ENCODE data around the gene KIF16B. TPM values are rescaled to one million over a fixed set of nuclear protein-coding genes. Genes with fewer than 3 reads are reported as not detected.

The KIF16B gene
- total RNA-seq, 1 donor from 2014 or later: 9.1 TPM

DNA sequence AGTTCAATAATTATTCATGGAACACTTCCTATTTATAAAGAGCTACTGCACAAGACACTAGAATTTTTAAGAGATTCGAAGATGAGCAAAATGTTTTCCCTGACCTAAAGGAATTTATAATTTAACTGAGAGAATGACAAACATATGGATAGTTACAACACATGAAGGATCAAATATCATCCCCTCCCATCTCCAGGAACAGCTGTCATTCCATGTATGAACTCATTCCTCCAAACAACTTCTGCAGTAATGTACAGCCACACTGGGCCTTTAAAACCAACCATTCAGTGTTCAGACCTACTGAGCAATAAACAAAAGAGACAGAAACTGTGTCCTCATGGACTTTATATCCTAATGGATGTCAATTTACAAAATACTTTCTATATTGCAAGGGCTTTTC is 87.8 kb downstream of the KIF16B start:
- POLR2A ChIA-PET: no interaction called here
- no peak overlapping the region for H3K27ac Mint-ChIP-seq
- peaks cover 8% of the 10 kb centered on the region for H3K36me3 Mint-ChIP-seq (ENCODE audit: low read depth)
- intact Hi-C loops (cut with micrococcal nuclease): no loop called here
- no peak for DNase-seq
- no peak overlapping the region for H3K4me3 Mint-ChIP-seq
- TF ChIP-seq, protein P1, sequence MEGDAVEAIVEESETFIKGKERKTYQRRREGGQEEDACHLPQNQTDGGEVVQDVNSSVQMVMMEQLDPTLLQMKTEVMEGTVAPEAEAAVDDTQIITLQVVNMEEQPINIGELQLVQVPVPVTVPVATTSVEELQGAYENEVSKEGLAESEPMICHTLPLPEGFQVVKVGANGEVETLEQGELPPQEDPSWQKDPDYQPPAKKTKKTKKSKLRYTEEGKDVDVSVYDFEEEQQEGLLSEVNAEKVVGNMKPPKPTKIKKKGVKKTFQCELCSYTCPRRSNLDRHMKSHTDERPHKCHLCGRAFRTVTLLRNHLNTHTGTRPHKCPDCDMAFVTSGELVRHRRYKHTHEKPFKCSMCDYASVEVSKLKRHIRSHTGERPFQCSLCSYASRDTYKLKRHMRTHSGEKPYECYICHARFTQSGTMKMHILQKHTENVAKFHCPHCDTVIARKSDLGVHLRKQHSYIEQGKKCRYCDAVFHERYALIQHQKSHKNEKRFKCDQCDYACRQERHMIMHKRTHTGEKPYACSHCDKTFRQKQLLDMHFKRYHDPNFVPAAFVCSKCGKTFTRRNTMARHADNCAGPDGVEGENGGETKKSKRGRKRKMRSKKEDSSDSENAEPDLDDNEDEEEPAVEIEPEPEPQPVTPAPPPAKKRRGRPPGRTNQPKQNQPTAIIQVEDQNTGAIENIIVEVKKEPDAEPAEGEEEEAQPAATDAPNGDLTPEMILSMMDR (IDR thresholded peaks at IDR 0.05): no peak
- H3K27me3 Mint-ChIP-seq: no peaks in the 10 kb centered on the region
- CTCF ChIA-PET: interaction anchor here (1.5 kb wide), 1 partner anchor 9 kb away, joined by 9 read pairs; no protein-coding TSS in a partner anchor
- ATAC-seq (ENCODE audit: low read depth): no peak
- no peaks in the 10 kb centered on the region for H3K9me3 Mint-ChIP-seq
- peaks cover under 1% of the 10 kb centered on the region for H3K4me1 Mint-ChIP-seq

DNA sequence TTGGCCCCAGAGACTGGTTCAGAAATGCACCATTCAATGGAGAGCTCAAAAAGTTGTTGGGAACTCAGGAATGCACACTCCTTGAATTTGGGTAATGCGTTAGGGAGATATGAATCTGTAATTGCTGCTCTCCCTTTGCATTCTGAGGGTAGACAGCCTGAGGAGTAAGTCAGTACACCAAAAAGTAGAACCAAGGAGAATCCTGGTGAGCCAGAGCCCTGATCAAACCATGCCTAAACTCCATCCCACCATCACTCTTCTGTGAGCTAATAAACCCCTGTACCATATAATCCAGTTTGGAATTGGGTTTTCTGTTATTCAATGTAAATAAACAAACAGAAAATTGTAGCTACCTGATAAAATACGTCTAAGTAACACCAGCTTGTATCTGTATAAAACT is 90.2 kb downstream of the KIF16B start:
- DNase-seq: no peak
- H3K27ac Mint-ChIP-seq: no peak overlapping the region
- ChIA-PET POLR2A (no interaction called here), CTCF (interaction anchor here (1.1 kb wide), 2 partner anchors 11 to 1861 kb away, joined by 3 read pairs; no protein-coding TSS in a partner anchor)
- no peaks in the 10 kb centered on the region for H3K9me3 Mint-ChIP-seq
- peaks cover 5% of the 10 kb centered on the region for H3K4me1 Mint-ChIP-seq
- TF ChIP-seq, protein P1 (IDR thresholded peaks at IDR 0.05): no peak
- H3K4me3 Mint-ChIP-seq: no peak overlapping the region
- H3K27me3 Mint-ChIP-seq: no peaks in the 10 kb centered on the region
- no peak for ATAC-seq (ENCODE audit: low read depth)
- intact Hi-C loops (cut with micrococcal nuclease): no loop called here
- H3K36me3 Mint-ChIP-seq (ENCODE audit: low read depth): peaks cover 8% of the 10 kb centered on the region

DNA sequence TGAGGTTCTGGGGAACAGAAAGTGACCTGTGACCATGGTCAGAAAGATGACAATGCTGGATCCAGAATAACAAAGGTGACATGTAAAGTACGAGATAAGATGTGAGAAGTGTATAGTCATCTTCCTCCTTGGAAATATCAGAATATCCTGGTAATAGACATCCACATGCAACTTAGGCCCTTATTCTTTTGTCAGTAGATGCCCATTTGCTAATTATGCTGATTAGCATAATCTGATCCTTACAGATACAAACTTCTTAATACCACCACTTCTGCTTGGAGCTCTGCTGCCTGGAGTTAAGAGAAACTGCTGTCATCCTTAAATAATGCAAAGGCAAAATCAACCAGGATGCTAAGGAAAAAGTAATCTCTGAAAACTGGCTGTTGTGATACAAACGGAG is 91.3 kb downstream of the KIF16B start:
- Mint-ChIP-seq H3K27me3 (no peaks in the 10 kb centered on the region), H3K36me3 (ENCODE audit: low read depth) (peaks cover 7% of the 10 kb centered on the region), H3K4me3 (no peak overlapping the region), H3K27ac (no peak overlapping the region), H3K9me3 (no peaks in the 10 kb centered on the region), H3K4me1 (peaks cover 5% of the 10 kb centered on the region)
- POLR2A ChIA-PET: no interaction called here
- no peak for ATAC-seq (ENCODE audit: low read depth)
- CTCF ChIA-PET: interaction anchor here (0.6 to 1.1 kb wide), 2 partner anchors 13 to 828 kb away, joined by 3 read pairs; no protein-coding TSS in a partner anchor
- DNase-seq: no peak
- intact Hi-C loops (cut with micrococcal nuclease): no loop called here
- TF ChIP-seq, protein P1 (IDR thresholded peaks at IDR 0.05): no peak

DNA sequence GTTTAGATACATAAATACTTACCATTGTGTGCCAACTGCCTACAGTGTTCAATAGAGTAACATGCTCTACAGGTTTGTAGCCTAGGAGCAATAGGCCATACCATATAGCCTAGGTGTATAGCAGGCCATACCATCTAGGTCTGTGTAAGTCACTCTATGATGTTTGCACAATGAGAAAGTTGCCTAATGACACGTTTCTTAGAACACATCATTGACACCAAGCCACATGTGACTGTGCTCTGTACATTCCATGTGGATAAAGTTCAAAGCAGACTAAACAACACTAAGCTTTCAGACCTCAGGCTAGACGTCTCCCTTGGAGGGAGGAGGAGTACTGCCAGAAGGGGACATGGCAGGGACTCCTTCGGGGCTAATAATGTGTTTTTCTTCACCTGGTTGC is 93.6 kb downstream of the KIF16B start:
- TF ChIP-seq, protein P1 (IDR thresholded peaks at IDR 0.05): no peak
- H3K9me3 Mint-ChIP-seq: no peaks in the 10 kb centered on the region
- no peaks in the 10 kb centered on the region for H3K27me3 Mint-ChIP-seq
- intact Hi-C loops (cut with micrococcal nuclease): loop anchor here (5.0 to 10.0 kb wide), 3 partner anchors 492 to 827 kb away; no protein-coding TSS in a partner anchor
- ChIA-PET POLR2A (no interaction called here), CTCF (no interaction called here)
- peaks cover 7% of the 10 kb centered on the region for H3K36me3 Mint-ChIP-seq (ENCODE audit: low read depth)
- H3K4me3 Mint-ChIP-seq: no peak overlapping the region
- peaks cover 8% of the 10 kb centered on the region for H3K4me1 Mint-ChIP-seq
- no peak overlapping the region for H3K27ac Mint-ChIP-seq
- no peak for DNase-seq
- ATAC-seq (ENCODE audit: low read depth): no peak

DNA sequence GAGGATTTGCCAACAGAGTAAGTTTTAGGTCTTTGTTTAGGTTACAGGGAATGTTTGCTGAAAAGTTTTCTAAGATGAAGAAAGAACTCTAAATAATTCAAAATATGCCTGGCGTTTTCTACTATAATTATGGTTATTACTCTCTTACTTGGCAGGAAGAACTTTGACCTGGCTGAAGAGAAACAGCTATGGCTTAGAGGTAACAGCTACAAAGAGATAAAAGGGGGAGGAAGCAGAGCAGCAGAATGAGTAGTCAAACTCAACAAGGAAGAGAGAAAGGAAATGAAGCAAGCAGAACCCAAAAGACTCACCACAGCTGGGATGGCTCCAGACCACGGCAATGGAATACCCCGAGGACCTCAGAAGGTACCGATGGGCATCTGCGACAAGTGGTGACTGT is 95.6 kb downstream of the KIF16B start:
- H3K27ac Mint-ChIP-seq: no peak overlapping the region
- ATAC-seq (ENCODE audit: low read depth) (no peak), DNase-seq (no peak)
- H3K36me3 Mint-ChIP-seq (ENCODE audit: low read depth): peaks cover 5% of the 10 kb centered on the region
- peaks cover 8% of the 10 kb centered on the region for H3K4me1 Mint-ChIP-seq
- H3K9me3 Mint-ChIP-seq: no peaks in the 10 kb centered on the region
- no peaks in the 10 kb centered on the region for H3K27me3 Mint-ChIP-seq
- TF ChIP-seq, protein P1 (IDR thresholded peaks at IDR 0.05): no peak
- CTCF ChIA-PET: interaction anchor here (0.8 kb wide), 1 partner anchor 769 kb away, joined by 3 read pairs; no protein-coding TSS in a partner anchor
- POLR2A ChIA-PET: no interaction called here
- no peak overlapping the region for H3K4me3 Mint-ChIP-seq
- intact Hi-C loops (cut with micrococcal nuclease): loop anchor here (2.0 to 10.0 kb wide), 4 partner anchors 490 to 987 kb away; no protein-coding TSS in a partner anchor

Data from activated B cell treated with CpG ODN at 0.5 μM for 24 hours (primary cell).